ENCODE data around the gene DNAAF5.

The DNAAF5 gene

DNA sequence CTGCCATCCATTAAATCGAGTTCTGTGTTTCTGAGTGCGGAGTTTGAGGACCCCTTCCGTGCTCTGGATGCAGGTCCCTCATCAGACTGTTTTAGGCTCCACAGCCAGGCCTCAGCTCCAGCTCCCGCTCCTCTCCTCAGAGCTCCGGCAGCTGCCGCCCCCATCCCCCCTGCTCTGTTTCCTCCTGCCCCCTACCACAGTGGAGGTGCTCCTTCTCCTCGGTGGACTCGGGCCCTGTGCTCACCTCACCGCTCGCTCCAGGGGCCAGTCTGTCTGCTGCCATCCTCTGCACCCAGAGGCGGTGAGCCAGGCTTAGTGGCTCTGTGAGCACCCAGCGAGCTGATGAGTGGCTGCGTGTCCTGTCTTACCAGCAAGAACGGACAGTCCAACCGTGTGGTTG lies 21.9 kb downstream of the DNAAF5 start:
- H3K18ac ChIP-seq (ENCODE audit: low read length) = no peak overlapping the region
- H2BK5ac ChIP-seq (ENCODE audit: low read depth, low read length, poor library complexity) = no peak overlapping the region
- no CpG with 5 or more reads among the region's 15 CpGs for WGBS (ENCODE audit: extremely low coverage, insufficient coverage, insufficient read length)
- no peak overlapping the region for H2AK5ac ChIP-seq (ENCODE audit: low read length)
- no peak overlapping the region for H2BK12ac ChIP-seq (ENCODE audit: low read length)
- H3K4me1 ChIP-seq (ENCODE audit: control insufficient read depth in 1 of 2, insufficient read depth in 2 of 2, low read length in 2 of 2) = no peaks in the 10 kb centered on the region
- H4K12ac ChIP-seq (ENCODE audit: low read depth, low read length) = no peak overlapping the region
- H2BK120ac ChIP-seq (ENCODE audit: insufficient read depth, low read length, poor library complexity) = no peak overlapping the region
- no peaks in the 10 kb centered on the region for H3K79me1 ChIP-seq (ENCODE audit: low read length)
- H3K36me3 ChIP-seq (ENCODE audit: control insufficient read depth in 1 of 2, insufficient read depth in 2 of 2, low read length in 2 of 2) = peaks cover 8 to 20% of the 10 kb centered on the region in 2 experiments
- no peak overlapping the region for H3K4me3 ChIP-seq (ENCODE audit: low read depth, low read length)
- H4K8ac ChIP-seq (ENCODE audit: low read depth, low read length) = no peak overlapping the region
- H3K79me2 ChIP-seq (ENCODE audit: control insufficient read depth, insufficient read depth, low read length, poor library complexity) = no peaks in the 10 kb centered on the region
- no peak overlapping the region for H2AFZ ChIP-seq (ENCODE audit: insufficient read depth, low read length, poor library complexity)
- H3K4ac ChIP-seq (ENCODE audit: low read depth, low read length) = no peak overlapping the region
- H3K23ac ChIP-seq (ENCODE audit: low read length) = no peak overlapping the region
- DNase-seq = no peak
- peaks cover 5% of the 10 kb centered on the region for H3K9me3 ChIP-seq (ENCODE audit: insufficient read depth, low read depth, low read length)
- H3K4me2 ChIP-seq (ENCODE audit: low read length) = no peak overlapping the region
- H3K14ac ChIP-seq (ENCODE audit: low read length) = no peak overlapping the region
- no peak overlapping the region for H3K9ac ChIP-seq (ENCODE audit: low read length)
- H4K91ac ChIP-seq (ENCODE audit: low read depth, low read length) = no peak overlapping the region
- no peaks in the 10 kb centered on the region for H3K27me3 ChIP-seq (ENCODE audit: insufficient read depth, low read length)
- H3K27ac ChIP-seq (ENCODE audit: low read depth, low read length) = no peak overlapping the region

DNA sequence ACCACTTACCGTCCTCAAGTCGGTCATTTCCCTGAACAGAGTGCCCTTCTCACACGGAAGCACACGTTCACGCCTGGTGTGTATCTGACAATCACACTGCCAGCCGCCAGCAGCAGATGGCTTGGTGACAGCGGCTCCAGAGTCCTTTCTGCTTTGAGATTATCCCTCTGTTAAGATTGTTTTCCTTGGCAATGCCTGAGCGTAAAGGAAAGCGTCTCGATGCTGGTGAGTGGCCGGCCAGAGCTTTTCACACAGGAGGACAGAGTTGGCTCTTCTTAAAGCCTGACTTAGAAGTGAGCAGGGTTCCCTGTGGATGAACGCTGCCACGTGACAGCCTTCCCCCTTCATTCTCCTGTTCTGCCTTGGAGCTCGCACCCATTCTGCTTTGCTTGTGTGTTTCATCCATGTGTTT lies 22.6 kb downstream of the DNAAF5 start:
- Histone ChIP-seq H3K9ac (ENCODE audit: low read length) (no peak overlapping the region), H2BK120ac (ENCODE audit: insufficient read depth, low read length, poor library complexity) (no peak overlapping the region), H3K27ac (ENCODE audit: low read depth, low read length) (no peak overlapping the region), H3K4me2 (ENCODE audit: low read length) (no peak overlapping the region), H3K14ac (ENCODE audit: low read length) (no peak overlapping the region), H3K4me3 (ENCODE audit: low read depth, low read length) (no peak overlapping the region), H3K36me3 (ENCODE audit: control insufficient read depth in 1 of 2, insufficient read depth in 2 of 2, low read length in 2 of 2) (peaks cover 12 to 22% of the 10 kb centered on the region in 2 experiments), H4K91ac (ENCODE audit: low read depth, low read length) (no peak overlapping the region), H3K9me3 (ENCODE audit: insufficient read depth, low read depth, low read length) (peaks cover 5% of the 10 kb centered on the region), H3K18ac (ENCODE audit: low read length) (no peak overlapping the region), H2AK5ac (ENCODE audit: low read length) (no peak overlapping the region), H2BK12ac (ENCODE audit: low read length) (no peak overlapping the region), H3K27me3 (ENCODE audit: insufficient read depth, low read length) (no peaks in the 10 kb centered on the region), H3K79me2 (ENCODE audit: control insufficient read depth, insufficient read depth, low read length, poor library complexity) (no peaks in the 10 kb centered on the region), H3K4ac (ENCODE audit: low read depth, low read length) (no peak overlapping the region), H3K79me1 (ENCODE audit: low read length) (no peaks in the 10 kb centered on the region), H2AFZ (ENCODE audit: insufficient read depth, low read length, poor library complexity) (no peak overlapping the region), H3K23ac (ENCODE audit: low read length) (no peak overlapping the region), H4K12ac (ENCODE audit: low read depth, low read length) (no peak overlapping the region), H2BK5ac (ENCODE audit: low read depth, low read length, poor library complexity) (no peak overlapping the region), H3K4me1 (ENCODE audit: control insufficient read depth in 1 of 2, insufficient read depth in 2 of 2, low read length in 2 of 2) (no peaks in the 10 kb centered on the region), H4K8ac (ENCODE audit: low read depth, low read length) (no peak overlapping the region)
- WGBS (ENCODE audit: extremely low coverage, insufficient coverage, insufficient read length) = no CpG with 5 or more reads among the region's 14 CpGs
- DNase-seq = no peak

DNA sequence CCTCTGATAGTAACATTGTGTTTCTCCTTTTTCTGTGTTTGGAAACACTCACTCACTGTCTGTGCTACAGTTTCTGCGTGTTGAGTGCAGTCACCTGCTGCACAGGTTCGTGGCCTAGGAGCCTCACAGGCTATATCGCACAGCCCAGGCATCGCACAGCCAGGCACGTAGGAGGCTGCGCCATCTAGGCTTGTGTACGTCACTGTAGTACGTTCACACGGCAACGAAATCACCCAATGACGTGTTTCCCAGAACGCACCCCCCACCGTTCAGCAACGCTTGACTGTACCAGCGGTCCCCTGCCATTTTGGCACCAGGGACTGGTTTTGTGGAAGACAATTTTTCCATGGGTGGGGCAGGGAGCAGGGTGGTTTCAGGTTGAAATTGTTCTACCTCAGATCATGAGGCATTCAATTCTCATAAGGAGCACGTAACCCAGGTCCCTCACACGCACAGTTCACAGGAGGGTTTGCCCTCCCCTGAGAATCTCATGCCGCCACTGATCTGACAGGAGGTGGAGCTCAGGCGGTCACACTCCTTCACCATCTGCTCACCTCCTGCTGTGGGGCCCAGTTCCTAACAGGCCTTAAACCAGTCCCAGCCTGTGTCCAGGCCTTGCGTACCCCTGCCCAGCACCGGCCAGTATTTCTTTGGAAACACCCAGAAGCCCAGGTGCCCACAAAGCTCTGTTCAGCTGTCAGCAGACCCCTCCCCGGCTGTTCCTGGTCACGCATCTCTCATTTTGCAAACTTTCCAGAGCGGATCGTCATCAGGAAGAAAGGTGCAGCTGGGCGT lies 23.8 kb downstream of the DNAAF5 start:
- Histone ChIP-seq H3K27me3 (ENCODE audit: insufficient read depth, low read length) (no peaks in the 10 kb centered on the region), H3K27ac (ENCODE audit: low read depth, low read length) (no peak overlapping the region), H2BK120ac (ENCODE audit: insufficient read depth, low read length, poor library complexity) (no peak overlapping the region), H2BK5ac (ENCODE audit: low read depth, low read length, poor library complexity) (no peak overlapping the region), H2BK12ac (ENCODE audit: low read length) (no peak overlapping the region), H2AFZ (ENCODE audit: insufficient read depth, low read length, poor library complexity) (no peak overlapping the region), H3K36me3 (ENCODE audit: control insufficient read depth in 1 of 2, insufficient read depth in 2 of 2, low read length in 2 of 2) (peaks cover 22 to 28% of the 10 kb centered on the region in 2 experiments), H3K18ac (ENCODE audit: low read length) (no peak overlapping the region), H3K9me3 (ENCODE audit: insufficient read depth, low read depth, low read length) (peaks cover 2% of the 10 kb centered on the region), H4K8ac (ENCODE audit: low read depth, low read length) (no peak overlapping the region), H4K91ac (ENCODE audit: low read depth, low read length) (no peak overlapping the region), H4K12ac (ENCODE audit: low read depth, low read length) (no peak overlapping the region), H3K79me1 (ENCODE audit: low read length) (no peaks in the 10 kb centered on the region), H3K9ac (ENCODE audit: low read length) (no peak overlapping the region), H2AK5ac (ENCODE audit: low read length) (no peak overlapping the region), H3K79me2 (ENCODE audit: control insufficient read depth, insufficient read depth, low read length, poor library complexity) (no peaks in the 10 kb centered on the region), H3K4ac (ENCODE audit: low read depth, low read length) (no peak overlapping the region), H3K14ac (ENCODE audit: low read length) (no peak overlapping the region), H3K4me3 (ENCODE audit: low read depth, low read length) (no peak overlapping the region), H3K4me1 (ENCODE audit: control insufficient read depth in 1 of 2, insufficient read depth in 2 of 2, low read length in 2 of 2) (no peaks in the 10 kb centered on the region), H3K23ac (ENCODE audit: low read length) (no peak overlapping the region), H3K4me2 (ENCODE audit: low read length) (no peak overlapping the region)
- no CpG with 5 or more reads among the region's 26 CpGs for WGBS (ENCODE audit: extremely low coverage, insufficient coverage, insufficient read length)
- DNase-seq = no peak

DNA sequence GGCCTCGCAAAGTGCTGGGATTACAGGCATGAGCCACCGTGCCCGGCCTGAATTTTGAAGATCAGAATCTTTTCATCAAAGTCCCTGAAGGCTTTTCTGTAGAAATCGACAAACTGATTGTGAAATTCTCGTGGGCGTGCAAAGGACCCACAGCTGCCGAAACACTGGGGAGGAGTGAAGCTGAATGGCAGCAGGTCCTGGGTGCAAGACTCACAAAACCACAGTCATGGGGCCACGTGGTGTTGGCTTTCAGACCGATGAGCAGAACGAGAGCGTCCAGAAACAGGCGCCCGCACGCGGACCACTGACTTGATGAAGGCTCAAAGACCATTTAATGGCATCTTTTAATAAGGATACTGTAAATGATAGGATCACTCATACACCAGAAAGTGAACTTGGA lies 25.3 kb downstream of the DNAAF5 start:
- WGBS (ENCODE audit: extremely low coverage, insufficient coverage, insufficient read length) = no CpG with 5 or more reads among the region's 15 CpGs
- no peaks in the 10 kb centered on the region for H3K79me1 ChIP-seq (ENCODE audit: low read length)
- H2BK5ac ChIP-seq (ENCODE audit: low read depth, low read length, poor library complexity) = no peak overlapping the region
- no peak overlapping the region for H2AK5ac ChIP-seq (ENCODE audit: low read length)
- no peaks in the 10 kb centered on the region for H3K79me2 ChIP-seq (ENCODE audit: control insufficient read depth, insufficient read depth, low read length, poor library complexity)
- no peaks in the 10 kb centered on the region for H3K27me3 ChIP-seq (ENCODE audit: insufficient read depth, low read length)
- H3K4me1 ChIP-seq (ENCODE audit: control insufficient read depth in 1 of 2, insufficient read depth in 2 of 2, low read length in 2 of 2) = no peaks in the 10 kb centered on the region
- H3K4me2 ChIP-seq (ENCODE audit: low read length) = no peak overlapping the region
- no peak overlapping the region for H3K18ac ChIP-seq (ENCODE audit: low read length)
- H2BK12ac ChIP-seq (ENCODE audit: low read length) = no peak overlapping the region
- DNase-seq = no peak
- no peak overlapping the region for H3K14ac ChIP-seq (ENCODE audit: low read length)
- no peak overlapping the region for H3K4ac ChIP-seq (ENCODE audit: low read depth, low read length)
- no peak overlapping the region for H4K12ac ChIP-seq (ENCODE audit: low read depth, low read length)
- no peak overlapping the region for H3K23ac ChIP-seq (ENCODE audit: low read length)
- no peak overlapping the region for H3K27ac ChIP-seq (ENCODE audit: low read depth, low read length)
- peaks cover 29 to 34% of the 10 kb centered on the region in 2 experiments for H3K36me3 ChIP-seq (ENCODE audit: control insufficient read depth in 1 of 2, insufficient read depth in 2 of 2, low read length in 2 of 2)
- no peak overlapping the region for H4K8ac ChIP-seq (ENCODE audit: low read depth, low read length)
- H3K4me3 ChIP-seq (ENCODE audit: low read depth, low read length) = no peak overlapping the region
- H2BK120ac ChIP-seq (ENCODE audit: insufficient read depth, low read length, poor library complexity) = no peak overlapping the region
- H4K91ac ChIP-seq (ENCODE audit: low read depth, low read length) = no peak overlapping the region
- no peak overlapping the region for H2AFZ ChIP-seq (ENCODE audit: insufficient read depth, low read length, poor library complexity)
- no peak overlapping the region for H3K9ac ChIP-seq (ENCODE audit: low read length)
- no peaks in the 10 kb centered on the region for H3K9me3 ChIP-seq (ENCODE audit: insufficient read depth, low read depth, low read length)
